Endodermal cell (in vitro differentiated cells): ENCODE data around the gene APH1B. TPM values are rescaled to one million over a fixed set of nuclear protein-coding genes. Genes with fewer than 3 reads are reported as not detected.
A peak's percentile ranks its signal among the peaks of the same experiment; 100 is the strongest.

Experiments
- DNase-seq: peaks from one replicate; pipeline ENCODE4 v3.0.0-alpha.2; 2017
- H3K27ac ChIP-seq: 2 replicates; pipeline ENCODE4 v1.5.1; 2013; ENCODE audit warnings: mild to moderate bottlenecking, low read depth, low read length, moderate library complexity
- H3K27me3 ChIP-seq: 2 replicates; pipeline ENCODE4 v1.6.1; 2013; ENCODE audit warnings: mild to moderate bottlenecking, low read length, moderate library complexity; ENCODE audit not compliant: insufficient read depth, control insufficient read depth, poor library complexity, severe bottlenecking
- H3K36me3 ChIP-seq: 2 replicates; pipeline ENCODE4 v1.7.0; 2013; ENCODE audit warnings: mild to moderate bottlenecking, low read length, moderate library complexity; ENCODE audit not compliant: control insufficient read depth, insufficient read depth
- H3K4me1 ChIP-seq: one replicate; pipeline ENCODE4 v1.7.0; 2013; ENCODE audit warnings: low read length; ENCODE audit not compliant: control insufficient read depth, insufficient read depth
- H3K4me3 ChIP-seq: 2 replicates; pipeline ENCODE4 v1.5.1; 2013; ENCODE audit warnings: mild to moderate bottlenecking, low read length, moderate library complexity
- H3K9ac ChIP-seq: 2 replicates; pipeline ENCODE4 v1.6.1; 2013; ENCODE audit warnings: mild to moderate bottlenecking, low read length, moderate library complexity; ENCODE audit not compliant: poor library complexity, severe bottlenecking; ENCODE audit errors: extremely low read depth
- H3K9me3 ChIP-seq: 2 replicates; pipeline ENCODE4 v1.6.1; 2013; ENCODE audit warnings: mild to moderate bottlenecking, low read length, moderate library complexity; ENCODE audit not compliant: control insufficient read depth
- H3K27ac Mint-ChIP-seq: 2 replicates; pipeline ENCODE4 v1.8.0; 2020; ENCODE audit warnings: mixed read lengths
- H3K27me3 Mint-ChIP-seq: 2 replicates; pipeline ENCODE4 v1.8.0; 2021; ENCODE audit warnings: mild to moderate bottlenecking, mixed read lengths; ENCODE audit not compliant: insufficient read depth
- H3K36me3 Mint-ChIP-seq: 2 replicates; pipeline ENCODE4 v1.8.0; 2020; ENCODE audit warnings: low read depth, mixed read lengths
- H3K4me1 Mint-ChIP-seq: 2 replicates; pipeline ENCODE4 v1.8.0; 2020; ENCODE audit warnings: mixed read lengths
- H3K4me3 Mint-ChIP-seq: 2 replicates; pipeline ENCODE4 v1.8.0; 2020; ENCODE audit warnings: mild to moderate bottlenecking, moderate library complexity, mixed read lengths
- H3K9me3 Mint-ChIP-seq: 2 replicates; pipeline ENCODE4 v1.8.0; 2020; ENCODE audit warnings: mild to moderate bottlenecking, mixed read lengths
- CTCF ChIP-seq: fragments of 200-600 bp; sonication (generic); conservative IDR thresholded peaks from 2 replicates; pipeline ENCODE4 v1.5.0; 2021; ENCODE audit warnings: antibody characterized with exemption, mild to moderate bottlenecking
- whole genome bisulfite sequencing, 2 experiments: methylation state at CpG; one replicate each; pipeline versions ENCODE4 v1.1.5 to v1.1.7; 2013; ENCODE audit warnings: missing lambda C conversion rate in 2 of 2, mixed read lengths in 1 of 2; ENCODE audit not compliant: insufficient coverage in 1 of 2, insufficient read length in 1 of 2; 5-methylcytosine and 5-hydroxymethylcytosine counted together
- total RNA-seq, 2 donors: library from RNA; stranded (reverse); fragmentation: NEBNext Ultra II Directional in 1 of 2; extraction: Animal tissue kit (Norgen Biotek cat#: 25700) in 1 of 2; gene quantifications; 2 replicates in 1 of 2; 3 replicates in 1 of 2; pipeline ENCODE4 v1.2.1, GENCODE V29; 2021

The APH1B gene
- total RNA-seq, 2 donors from 2014 or later: 19.5 to 22.7 TPM

GRCh38 chr15:63313825-63314224, 36.4 kb downstream of the APH1B start:
- no peaks in the 10 kb centered on the region for H3K9me3 Mint-ChIP-seq
- H3K4me3 ChIP-seq: no peak overlapping the region
- H3K4me3 Mint-ChIP-seq: no peak overlapping the region
- TF ChIP-seq CTCF: no peak
- no peaks in the 10 kb centered on the region for H3K36me3 Mint-ChIP-seq
- no peaks in the 10 kb centered on the region for H3K4me1 ChIP-seq
- H3K27me3 Mint-ChIP-seq: no peaks in the 10 kb centered on the region
- no peaks in the 10 kb centered on the region for H3K9me3 ChIP-seq
- DNase-seq: peak; percentile 36
- no peak overlapping the region for H3K27ac ChIP-seq
- H3K36me3 ChIP-seq: no peaks in the 10 kb centered on the region
- no peaks in the 10 kb centered on the region for H3K27me3 ChIP-seq
- 86 to 90% methylated on average over 4 of the region's 4 CpGs for whole genome bisulfite sequencing, 2 experiments
- H3K4me1 Mint-ChIP-seq: peaks cover 27% of the 10 kb centered on the region
- no peak overlapping the region for H3K9ac ChIP-seq
- no peak overlapping the region for H3K27ac Mint-ChIP-seq

GRCh38 chr15:63314409-63314808, 37.0 kb downstream of the APH1B start:
- Histone ChIP-seq H3K9me3 (no peaks in the 10 kb centered on the region), H3K4me1 (no peaks in the 10 kb centered on the region), H3K27ac (no peak overlapping the region), H3K27me3 (no peaks in the 10 kb centered on the region), H3K9ac (no peak overlapping the region), H3K4me3 (no peak overlapping the region), H3K36me3 (no peaks in the 10 kb centered on the region)
- H3K27me3 Mint-ChIP-seq: no peaks in the 10 kb centered on the region
- TF ChIP-seq CTCF: no peak
- no peaks in the 10 kb centered on the region for H3K36me3 Mint-ChIP-seq
- 72 to 89% methylated on average over 2 of the region's 2 CpGs for WGBS, 2 experiments
- H3K4me1 Mint-ChIP-seq: peaks cover 27% of the 10 kb centered on the region
- H3K9me3 Mint-ChIP-seq: no peaks in the 10 kb centered on the region
- H3K27ac Mint-ChIP-seq: no peak overlapping the region
- H3K4me3 Mint-ChIP-seq: no peak overlapping the region
- DNase-seq: peak; percentile 27

GRCh38 chr15:63318344-63318743, 40.9 kb downstream of the APH1B start:
- H3K27me3 Mint-ChIP-seq: peaks cover 2% of the 10 kb centered on the region
- no peaks in the 10 kb centered on the region for H3K36me3 Mint-ChIP-seq
- TF ChIP-seq CTCF: no peak
- no peak overlapping the region for H3K4me3 ChIP-seq
- no peaks in the 10 kb centered on the region for H3K4me1 ChIP-seq
- no peak overlapping the region for H3K4me3 Mint-ChIP-seq
- H3K9ac ChIP-seq: no peak overlapping the region
- no peaks in the 10 kb centered on the region for H3K36me3 ChIP-seq
- H3K9me3 ChIP-seq: no peaks in the 10 kb centered on the region
- H3K27ac Mint-ChIP-seq: no peak overlapping the region
- no peaks in the 10 kb centered on the region for H3K9me3 Mint-ChIP-seq
- no peak for DNase-seq
- WGBS, 2 experiments: 92 to 98% methylated on average over 2 to 4 of the region's 4 CpGs
- H3K27me3 ChIP-seq: no peaks in the 10 kb centered on the region
- peaks cover 24% of the 10 kb centered on the region for H3K4me1 Mint-ChIP-seq
- no peak overlapping the region for H3K27ac ChIP-seq
